Measurements from ENCODE around the gene FAS. TPM values are rescaled to one million over a fixed set of nuclear protein-coding genes. Genes with fewer than 3 reads are reported as not detected.

FAS gene
- polyA plus RNA-seq, 1 donor (not counting 4 experiments of a cell fraction or from before 2014, with no cell fraction given): 44.8 TPM

DNA sequence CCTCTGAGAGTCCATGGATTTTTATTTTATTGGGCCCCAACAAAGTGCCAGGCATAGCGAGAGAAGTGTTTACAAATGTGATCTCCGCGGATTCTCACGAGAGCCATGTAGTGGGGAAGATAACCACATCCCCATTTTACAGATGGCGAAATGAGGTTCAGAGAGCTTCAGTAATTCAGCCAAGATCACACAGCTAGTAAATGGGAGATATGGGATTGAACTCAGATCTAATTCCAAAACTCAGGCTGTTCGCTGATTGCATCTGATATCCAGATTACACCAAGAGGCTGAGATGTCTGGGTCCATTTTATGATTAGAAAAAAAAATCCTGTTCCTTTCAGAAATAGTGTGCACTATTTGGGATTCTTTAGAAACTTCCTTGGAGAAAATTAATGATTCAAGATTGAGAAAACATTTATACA lies 1.3 kb downstream of the FAS start:
- H4K20me1 ChIP-seq (ENCODE audit: control insufficient read depth, extremely low read depth, insufficient read depth, low read length): no peaks in the 10 kb centered on the region
- H3K9me1 ChIP-seq (ENCODE audit: control insufficient read depth, extremely low read depth, insufficient read depth, low read length): no peaks in the 10 kb centered on the region
- TF ChIP-seq, protein P1, sequence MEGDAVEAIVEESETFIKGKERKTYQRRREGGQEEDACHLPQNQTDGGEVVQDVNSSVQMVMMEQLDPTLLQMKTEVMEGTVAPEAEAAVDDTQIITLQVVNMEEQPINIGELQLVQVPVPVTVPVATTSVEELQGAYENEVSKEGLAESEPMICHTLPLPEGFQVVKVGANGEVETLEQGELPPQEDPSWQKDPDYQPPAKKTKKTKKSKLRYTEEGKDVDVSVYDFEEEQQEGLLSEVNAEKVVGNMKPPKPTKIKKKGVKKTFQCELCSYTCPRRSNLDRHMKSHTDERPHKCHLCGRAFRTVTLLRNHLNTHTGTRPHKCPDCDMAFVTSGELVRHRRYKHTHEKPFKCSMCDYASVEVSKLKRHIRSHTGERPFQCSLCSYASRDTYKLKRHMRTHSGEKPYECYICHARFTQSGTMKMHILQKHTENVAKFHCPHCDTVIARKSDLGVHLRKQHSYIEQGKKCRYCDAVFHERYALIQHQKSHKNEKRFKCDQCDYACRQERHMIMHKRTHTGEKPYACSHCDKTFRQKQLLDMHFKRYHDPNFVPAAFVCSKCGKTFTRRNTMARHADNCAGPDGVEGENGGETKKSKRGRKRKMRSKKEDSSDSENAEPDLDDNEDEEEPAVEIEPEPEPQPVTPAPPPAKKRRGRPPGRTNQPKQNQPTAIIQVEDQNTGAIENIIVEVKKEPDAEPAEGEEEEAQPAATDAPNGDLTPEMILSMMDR (optimal IDR thresholded peaks at IDR 0.05 in 1 of 3, IDR thresholded peaks at IDR 0.05 in 1 of 3, conservative IDR thresholded peaks at IDR 0.05 in 1 of 3; ENCODE audit: extremely low read depth in 1 of 3, insufficient read depth in 2 of 3, low read length in 3 of 3): no peak
- no peak for TF ChIP-seq EZH2 (IDR thresholded peaks at IDR 0.05; ENCODE audit: low read length)
- H2AFZ ChIP-seq (ENCODE audit: control insufficient read depth, low read length): peak overlapping the region; percentile 42
- H3K4me3 ChIP-seq (ENCODE audit: control insufficient read depth in 2 of 3, extremely low read depth in 1 of 3, insufficient read depth in 2 of 3, low read depth in 1 of 3, low read length in 3 of 3): peak overlapping the region; percentile 64 to 96 (median 89)
- H3K27me3 ChIP-seq (ENCODE audit: control insufficient read depth, extremely low read depth, insufficient read depth, low read length): no peaks in the 10 kb centered on the region
- H3K27ac ChIP-seq (ENCODE audit: control insufficient read depth, insufficient read depth, low read length): peak overlapping the region; percentile 98
- dilution Hi-C loops (cut with MboI; ENCODE audit: extremely low pct_ligation_motif_present, low sequenced_read_pairs): no loop called here
- no peaks in the 10 kb centered on the region for H3K9me3 ChIP-seq (ENCODE audit: control insufficient read depth, low read depth, low read length)
- no peaks in the 10 kb centered on the region for H3K36me3 ChIP-seq (ENCODE audit: control insufficient read depth in 2 of 2, extremely low read depth in 1 of 2, insufficient read depth in 2 of 2, low read length in 2 of 2)
- H3K79me2 ChIP-seq (ENCODE audit: control insufficient read depth, insufficient read depth, low read length): peaks cover 44% of the 10 kb centered on the region
- DNase-seq (ENCODE audit: low read depth, low spot score) (no peak), FAIRE-seq (peak; percentile 90)
- H3K4me2 ChIP-seq (ENCODE audit: control insufficient read depth, extremely low read depth, insufficient read depth, low read depth, low read length): peak overlapping the region; percentile 98
- H3K9ac ChIP-seq (ENCODE audit: control insufficient read depth, extremely low read depth, insufficient read depth, low read length): peak overlapping the region; percentile 96
- H3K4me1 ChIP-seq (ENCODE audit: control insufficient read depth, extremely low read depth, insufficient read depth, low read length): peaks cover 37% of the 10 kb centered on the region

- Histone ChIP-seq H3K4me2 (ENCODE audit: control insufficient read depth, extremely low read depth, insufficient read depth, low read depth, low read length) (peak overlapping the region; percentile 98), H3K27me3 (ENCODE audit: control insufficient read depth, extremely low read depth, insufficient read depth, low read length) (no peaks in the 10 kb centered on the region), H3K4me1 (ENCODE audit: control insufficient read depth, extremely low read depth, insufficient read depth, low read length) (peaks cover 37% of the 10 kb centered on the region), H3K36me3 (ENCODE audit: control insufficient read depth in 2 of 2, extremely low read depth in 1 of 2, insufficient read depth in 2 of 2, low read length in 2 of 2) (no peaks in the 10 kb centered on the region), H3K9me1 (ENCODE audit: control insufficient read depth, extremely low read depth, insufficient read depth, low read length) (no peaks in the 10 kb centered on the region), H4K20me1 (ENCODE audit: control insufficient read depth, extremely low read depth, insufficient read depth, low read length) (no peaks in the 10 kb centered on the region), H2AFZ (ENCODE audit: control insufficient read depth, low read length) (no peak overlapping the region), H3K4me3 (ENCODE audit: control insufficient read depth in 2 of 3, extremely low read depth in 1 of 3, insufficient read depth in 2 of 3, low read depth in 1 of 3, low read length in 3 of 3) (peak overlapping the region; percentile 64 to 96 (median 89)), H3K9ac (ENCODE audit: control insufficient read depth, extremely low read depth, insufficient read depth, low read length) (peak overlapping the region; percentile 96), H3K9me3 (ENCODE audit: control insufficient read depth, low read depth, low read length) (no peaks in the 10 kb centered on the region), H3K27ac (ENCODE audit: control insufficient read depth, insufficient read depth, low read length) (peak overlapping the region; percentile 98), H3K79me2 (ENCODE audit: control insufficient read depth, insufficient read depth, low read length) (peaks cover 52% of the 10 kb centered on the region)
- TF ChIP-seq, protein P1 (optimal IDR thresholded peaks at IDR 0.05 in 1 of 3, IDR thresholded peaks at IDR 0.05 in 1 of 3, conservative IDR thresholded peaks at IDR 0.05 in 1 of 3; ENCODE audit: extremely low read depth in 1 of 3, insufficient read depth in 2 of 3, low read length in 3 of 3): no peak
- TF ChIP-seq EZH2 (IDR thresholded peaks at IDR 0.05; ENCODE audit: low read length): no peak
- no peak for DNase-seq (ENCODE audit: low read depth, low spot score)
- no peak for FAIRE-seq
- dilution Hi-C loops (cut with MboI; ENCODE audit: extremely low pct_ligation_motif_present, low sequenced_read_pairs): no loop called here
Observed at GRCh38 chr10:88992921-88993524, 2.4 kb downstream of the FAS start.
